ENCODE results near the gene CNN1. TPM values are rescaled to one million over a fixed set of nuclear protein-coding genes. Genes with fewer than 3 reads are reported as not detected.

The CNN1 gene
- total and polyA plus RNA-seq, 9 of the 15 experiments (the other 6 are each of a cell fraction or from before 2014, with no cell fraction given), result 0.23 to 10.6 (median 5.2) TPM

- TF ChIP-seq ZBTB2 (IDR thresholded peaks at IDR 0.05) (peak; percentile 99), GABPB1 (CRISPR knock-in tag; IDR thresholded peaks at IDR 0.05) (peak; percentile 98), ZNF707 (CRISPR knock-in tag; conservative IDR thresholded peaks at IDR 0.05) (no peak), ZNF830 (CRISPR knock-in tag; IDR thresholded peaks at IDR 0.05) (peak; percentile 88; the same call in 1 of the 2 replicates)
These were observed 33.0 kb upstream of the CNN1 start, which contains the start of gene ZNF653 (continued) for GRCh38 chr19:11505504-11506100.

GRCh38 chr19:11506101-11506555 is 32.5 kb upstream of the CNN1 start:
- ChIA-PET POLR2A (interaction anchor here (0.6 to 2.1 kb wide), 2 partner anchors 11 to 43 kb away, joined by 3 to 7 read pairs; no protein-coding TSS in a partner anchor), CTCF (ENCODE audit: low intra/inter-chr PET ratio) (no interaction called here)
- H3K27ac ChIP-seq (ENCODE audit: extremely low read depth, low read depth, low read length), result peak overlapping the region; percentile 84
- peak overlapping the region; percentile 77 for H3K4me3 ChIP-seq
- no peaks in the 10 kb centered on the region for H4K20me1 ChIP-seq (replicated peaks; ENCODE audit: control insufficient read depth, insufficient read depth, low read length)
- BruUV-seq (replicated peaks), result TSS peak; percentile 88
- no peaks in the 10 kb centered on the region for H3K27me3 ChIP-seq (ENCODE audit: control insufficient read depth in 2 of 2, insufficient read depth in 2 of 2, low read length in 2 of 2)
- H3K79me2 ChIP-seq (ENCODE audit: control insufficient read depth, insufficient read depth, low read length), result 0 out of 3 replicates have a peak, but pooled peaks cover 3% of the 10 kb centered on the region
- H3K4me1 ChIP-seq (replicated peaks in 1 of 2; ENCODE audit: control insufficient read depth in 2 of 2, insufficient read depth in 2 of 2, low read length in 2 of 2), result peaks cover 7 to 33% of the 10 kb centered on the region in 2 experiments; a peak in 4 of 5 replicates
- in situ Hi-C loops (cut with MboI) (no loop called here), intact Hi-C loops (cut with micrococcal nuclease) (no loop called here)
- H3K9me1 ChIP-seq (ENCODE audit: control insufficient read depth, insufficient read depth, low read length), result no peaks in the 10 kb centered on the region
- no peaks in the 10 kb centered on the region for H3K9me3 ChIP-seq (replicated peaks; ENCODE audit: control insufficient read depth, insufficient read depth, low read depth, low read length)
- H2AFZ ChIP-seq (ENCODE audit: low read depth, low read length), result peak overlapping the region; percentile 71
- H3K4me2 ChIP-seq (ENCODE audit: insufficient read depth, low read length), result peak overlapping the region; percentile 82
- H3K36me3 ChIP-seq (ENCODE audit: control insufficient read depth, insufficient read depth, low read length), result peaks cover 17% of the 10 kb centered on the region; the same call in 2 of the 3 replicates
- FAIRE-seq, result no peak
- peak; percentile 35 for ATAC-seq
- no peak for DNase-seq (ENCODE audit: extremely low read depth in 1 of 4, low spot score in 3 of 4)
- H3K9ac ChIP-seq (ENCODE audit: insufficient read depth in 1 of 2, low read depth in 2 of 2, low read length in 2 of 2), result peak overlapping the region; percentile 57 to 83
- 45% methylated on average over 17 of the region's 20 CpGs for WGBS (ENCODE audit: insufficient coverage, low coverage, missing lambda C conversion rate)
- TF ChIP-seq EGR1 (conservative IDR thresholded peaks at IDR 0.05), result no peak
- no peak for TF ChIP-seq ZNF274 (IDR thresholded peaks at IDR 0.05; ENCODE audit: borderline replicate concordance, low read depth, low read length)
- no peak for TF ChIP-seq CBX8 (IDR thresholded peaks at IDR 0.05; ENCODE audit: borderline replicate concordance, extremely low read depth, low read depth, low read length, poor library complexity, severe bottlenecking)
- no peak for TF ChIP-seq CEBPG (CRISPR knock-in tag; IDR thresholded peaks at IDR 0.05)
- no peak for TF ChIP-seq CEBPG (tag; conservative IDR thresholded peaks at IDR 0.05 in 1 of 2, IDR thresholded peaks at IDR 0.05 in 1 of 2)
- no peak for TF ChIP-seq TCFL5 (CRISPR knock-in tag; conservative IDR thresholded peaks at IDR 0.05)
- no peak for TF ChIP-seq ZNF778 (CRISPR knock-in tag; IDR thresholded peaks at IDR 0.05)
- TF ChIP-seq BCOR (IDR thresholded peaks at IDR 0.05), result no peak
- no peak for TF ChIP-seq MYC (IDR thresholded peaks at IDR 0.05; ENCODE audit: low read depth, low read length)
- 0 out of 2 replicates have a peak, but pooled peaks have one; percentile 50 for TF ChIP-seq MYC (CRISPR knock-in tag; IDR thresholded peaks at IDR 0.05; ENCODE audit: borderline replicate concordance, low read depth)
- no peak for TF ChIP-seq FIP1L1 (IDR thresholded peaks at IDR 0.05; ENCODE audit: low read depth, low read length, poor library complexity, severe bottlenecking)
- TF ChIP-seq ZNF224 (CRISPR knock-in tag; IDR thresholded peaks at IDR 0.05), result no peak
- 0 out of 2 replicates have a peak, but pooled peaks have one; percentile 53 for TF ChIP-seq HDAC2 (IDR thresholded peaks at IDR 0.05)
- TF ChIP-seq TOE1 (IDR thresholded peaks at IDR 0.05; ENCODE audit: borderline replicate concordance), result no peak
- TF ChIP-seq TOE1 (CRISPR knock-in tag; IDR thresholded peaks at IDR 0.05; ENCODE audit: borderline replicate concordance, low read depth), result 0 out of 2 replicates have a peak, but pooled peaks have one; percentile 59
